Measurements from ENCODE around the gene BAHCC1. TPM values are rescaled to one million over a fixed set of nuclear protein-coding genes. Genes with fewer than 3 reads are reported as not detected.

Gene BAHCC1
- total and polyA plus RNA-seq, 8 donors = 4.9 to 56.2 (median 9.4) TPM

DNA sequence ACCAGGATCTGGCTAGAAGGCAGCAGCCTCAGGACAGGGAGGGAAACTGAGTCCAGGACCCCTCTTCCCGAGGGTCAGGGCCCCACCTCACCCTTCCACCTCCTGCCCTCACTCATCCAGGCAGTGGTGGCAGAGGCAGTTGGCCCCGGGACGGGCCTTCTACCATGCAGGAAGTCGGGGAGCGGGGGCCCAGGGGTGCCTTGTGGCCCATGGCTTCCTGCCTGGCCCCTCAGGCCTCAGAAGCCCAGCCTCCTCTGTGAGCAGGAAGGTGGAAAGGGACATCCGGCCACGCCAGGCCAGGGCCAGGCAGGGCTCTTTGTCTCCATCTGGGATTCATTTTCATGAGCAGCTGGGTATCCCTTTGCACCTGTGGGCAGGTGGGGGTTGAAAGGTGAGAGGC, 58.5 kb downstream of the BAHCC1 start:
- H3K4me3 ChIP-seq = no peak overlapping the region
- H3K27me3 ChIP-seq = no peaks in the 10 kb centered on the region
- peaks cover 0 to 48% (median 27%) of the 10 kb centered on the region in 4 donors for H3K36me3 ChIP-seq
- intact Hi-C loops (cut with DNase I; ENCODE audit: low total_unique reads) = no loop called here
- H3K4me1 ChIP-seq = peaks cover 0 to 6% (median under 1%) of the 10 kb centered on the region in 4 donors
- WGBS, 5 donors = 50 to 75% (median 61%) methylated on average over 1 to 7 of the region's 7 CpGs
- TF ChIP-seq POLR2AphosphoS5 (IDR thresholded peaks at IDR 0.05) (no peak), POLR2A (IDR thresholded peaks at IDR 0.05) (no peak), EP300 (IDR thresholded peaks at IDR 0.05) (no peak)
- TF ChIP-seq, protein P1, sequence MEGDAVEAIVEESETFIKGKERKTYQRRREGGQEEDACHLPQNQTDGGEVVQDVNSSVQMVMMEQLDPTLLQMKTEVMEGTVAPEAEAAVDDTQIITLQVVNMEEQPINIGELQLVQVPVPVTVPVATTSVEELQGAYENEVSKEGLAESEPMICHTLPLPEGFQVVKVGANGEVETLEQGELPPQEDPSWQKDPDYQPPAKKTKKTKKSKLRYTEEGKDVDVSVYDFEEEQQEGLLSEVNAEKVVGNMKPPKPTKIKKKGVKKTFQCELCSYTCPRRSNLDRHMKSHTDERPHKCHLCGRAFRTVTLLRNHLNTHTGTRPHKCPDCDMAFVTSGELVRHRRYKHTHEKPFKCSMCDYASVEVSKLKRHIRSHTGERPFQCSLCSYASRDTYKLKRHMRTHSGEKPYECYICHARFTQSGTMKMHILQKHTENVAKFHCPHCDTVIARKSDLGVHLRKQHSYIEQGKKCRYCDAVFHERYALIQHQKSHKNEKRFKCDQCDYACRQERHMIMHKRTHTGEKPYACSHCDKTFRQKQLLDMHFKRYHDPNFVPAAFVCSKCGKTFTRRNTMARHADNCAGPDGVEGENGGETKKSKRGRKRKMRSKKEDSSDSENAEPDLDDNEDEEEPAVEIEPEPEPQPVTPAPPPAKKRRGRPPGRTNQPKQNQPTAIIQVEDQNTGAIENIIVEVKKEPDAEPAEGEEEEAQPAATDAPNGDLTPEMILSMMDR (IDR thresholded peaks at IDR 0.05) = no peak
- no peaks in the 10 kb centered on the region for H3K9me3 ChIP-seq
- H3K27ac ChIP-seq = no peak overlapping the region
- DNase-seq = peak in 1 of 2 donors; percentile 48

DNA sequence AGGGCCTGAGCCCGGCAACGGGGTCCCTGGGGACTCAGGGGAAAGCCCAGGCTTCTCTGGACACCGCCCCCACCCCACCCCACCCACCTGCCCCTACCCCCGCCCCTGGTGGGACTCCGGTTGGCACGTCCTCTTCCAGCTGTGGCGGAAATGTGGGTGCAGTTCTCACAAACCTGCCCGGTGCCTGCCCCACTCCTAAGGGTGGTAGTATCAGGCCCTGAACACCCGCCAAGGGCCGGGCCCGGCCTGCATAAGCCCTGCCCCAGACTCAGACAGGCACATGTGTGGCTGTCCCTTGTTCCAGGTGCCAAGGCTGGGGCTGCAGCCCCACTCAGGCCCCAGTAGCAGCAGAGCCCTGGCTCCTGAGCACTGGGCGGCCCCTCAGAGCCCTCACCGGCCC, 59.2 kb downstream of the BAHCC1 start:
- H3K4me1 ChIP-seq = peaks cover 0 to 14% (median 7%) of the 10 kb centered on the region in 4 donors
- DNase-seq = no peak
- TF ChIP-seq EP300 (IDR thresholded peaks at IDR 0.05) (no peak), POLR2A (IDR thresholded peaks at IDR 0.05) (no peak), POLR2AphosphoS5 (IDR thresholded peaks at IDR 0.05) (no peak)
- TF ChIP-seq, protein P1 (IDR thresholded peaks at IDR 0.05) = no peak
- H3K36me3 ChIP-seq = peaks cover 0 to 54% (median 32%) of the 10 kb centered on the region in 4 donors
- H3K9me3 ChIP-seq = no peaks in the 10 kb centered on the region
- intact Hi-C loops (cut with DNase I; ENCODE audit: low total_unique reads) = no loop called here
- no peak overlapping the region for H3K4me3 ChIP-seq
- WGBS, 5 donors = 62 to 85% (median 80%) methylated on average over 2 to 13 of the region's 13 CpGs
- H3K27ac ChIP-seq = no peak overlapping the region
- no peaks in the 10 kb centered on the region for H3K27me3 ChIP-seq

DNA sequence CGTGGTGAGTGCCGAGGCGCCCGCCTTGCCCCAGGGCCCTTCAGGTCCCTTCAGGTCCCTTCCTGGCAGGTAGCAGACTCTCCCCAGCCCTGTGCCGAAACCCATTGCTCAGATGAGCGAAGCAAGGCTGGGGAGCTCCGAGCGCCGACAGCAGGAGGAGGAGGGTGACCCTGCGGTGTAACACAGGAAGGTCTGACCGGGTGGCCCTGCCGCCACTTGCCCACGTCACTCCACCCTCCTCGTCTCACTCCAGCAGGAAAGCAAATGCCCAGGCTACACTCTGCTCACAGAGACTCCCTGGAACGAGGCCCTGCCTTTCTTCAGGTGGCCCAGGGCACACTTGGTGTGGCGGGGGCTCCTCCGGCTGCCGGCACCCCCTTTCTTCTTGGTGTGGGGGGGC, 60.1 kb downstream of the BAHCC1 start:
- Histone ChIP-seq H3K4me3 (no peak overlapping the region), H3K27me3 (no peaks in the 10 kb centered on the region), H3K36me3 (peaks cover 0 to 63% (median 40%) of the 10 kb centered on the region in 4 donors), H3K27ac (no peak overlapping the region), H3K9me3 (no peaks in the 10 kb centered on the region), H3K4me1 (peaks cover under 1 to 23% (median 15%) of the 10 kb centered on the region in 4 donors)
- no peak for DNase-seq
- no peak for TF ChIP-seq POLR2A (IDR thresholded peaks at IDR 0.05)
- no peak for TF ChIP-seq EP300 (IDR thresholded peaks at IDR 0.05)
- no peak for TF ChIP-seq POLR2AphosphoS5 (IDR thresholded peaks at IDR 0.05)
- TF ChIP-seq, protein P1 (IDR thresholded peaks at IDR 0.05) = no peak
- intact Hi-C loops (cut with DNase I; ENCODE audit: low total_unique reads) = no loop called here
- 85 to 94% (median 89%) methylated on average over 12 to 18 of the region's 18 CpGs for WGBS, 5 donors

DNA sequence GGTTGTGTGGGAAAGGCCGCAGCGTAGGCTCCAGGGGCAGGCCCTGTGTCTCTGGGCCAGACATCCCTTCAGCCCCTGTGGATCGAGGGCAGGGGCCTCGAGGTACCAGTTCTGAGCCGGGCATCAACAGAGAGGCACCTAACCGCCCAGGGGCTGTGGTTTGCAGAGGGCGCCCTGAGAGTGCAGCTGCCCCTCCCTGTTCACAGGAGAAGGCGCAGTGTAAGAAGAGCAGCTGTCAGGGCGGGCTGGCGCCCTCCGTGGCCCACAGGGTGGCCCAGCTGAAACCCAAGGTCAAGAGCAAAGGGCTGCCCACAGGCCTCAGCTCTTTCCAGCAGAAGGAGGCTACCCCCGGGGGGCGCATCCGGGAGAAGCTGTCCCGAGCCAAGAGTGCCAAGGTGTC, 60.8 kb downstream of the BAHCC1 start:
- WGBS, 5 donors = 84 to 88% (median 86%) methylated on average over 4 to 15 of the region's 15 CpGs
- Histone ChIP-seq H3K27ac (no peak overlapping the region), H3K9me3 (no peaks in the 10 kb centered on the region), H3K4me3 (no peak overlapping the region), H3K27me3 (no peaks in the 10 kb centered on the region), H3K36me3 (peaks cover 0 to 68% (median 45%) of the 10 kb centered on the region in 4 donors), H3K4me1 (peaks cover 4 to 30% (median 22%) of the 10 kb centered on the region in 4 donors)
- intact Hi-C loops (cut with DNase I; ENCODE audit: low total_unique reads) = no loop called here
- TF ChIP-seq EP300 (IDR thresholded peaks at IDR 0.05) (no peak), POLR2AphosphoS5 (IDR thresholded peaks at IDR 0.05) (no peak), POLR2A (IDR thresholded peaks at IDR 0.05) (no peak)
- TF ChIP-seq, protein P1 (IDR thresholded peaks at IDR 0.05) = no peak
- no peak for DNase-seq
